Measurements from ENCODE around the gene ADCY9. TPM values are rescaled to one million over a fixed set of nuclear protein-coding genes. Genes with fewer than 3 reads are reported as not detected.

Gene ADCY9
- total and polyA plus RNA-seq, 2 donors from 2014 or later = 6.8 to 23.7 TPM

- Histone ChIP-seq H3K9me3 (ENCODE audit: control insufficient read depth in 2 of 3, insufficient read depth in 1 of 3, low read length in 3 of 3) (no peaks in the 10 kb centered on the region), H3K36me3 (ENCODE audit: control insufficient read depth in 2 of 3, insufficient read depth in 3 of 3, low read length in 3 of 3) (no peaks in the 10 kb centered on the region), H3K27me3 (ENCODE audit: control insufficient read depth, insufficient read depth, low read length) (no peaks in the 10 kb centered on the region), H3K4me3 (ENCODE audit: low read length in 3 of 3) (no peak overlapping the region), H3K4me1 (ENCODE audit: control insufficient read depth in 2 of 3, insufficient read depth in 2 of 3, low read depth in 1 of 3, low read length in 3 of 3) (no peaks in the 10 kb centered on the region), H3K27ac (ENCODE audit: low read depth in 2 of 2, low read length in 2 of 2) (no peak overlapping the region), H3K9ac (ENCODE audit: low read length in 3 of 3) (no peak overlapping the region)
- intact Hi-C loops (cut with DNase I) = no loop called here
- FAIRE-seq (no peak), DNase-seq (no peak)
- TF ChIP-seq CTCF (IDR thresholded peaks at IDR 0.05; ENCODE audit: borderline replicate concordance, extremely low read depth, insufficient read depth) = no peak
Measured at GRCh38 chr16:4062212-4062802, 53.9 kb downstream of the ADCY9 start.

- no peaks in the 10 kb centered on the region for H3K36me3 ChIP-seq (ENCODE audit: control insufficient read depth in 2 of 3, insufficient read depth in 3 of 3, low read length in 3 of 3)
- no peak overlapping the region for H3K27ac ChIP-seq (ENCODE audit: low read depth in 2 of 2, low read length in 2 of 2)
- H3K9me3 ChIP-seq (ENCODE audit: control insufficient read depth in 2 of 3, insufficient read depth in 1 of 3, low read length in 3 of 3) = no peaks in the 10 kb centered on the region
- no peak overlapping the region for H3K9ac ChIP-seq (ENCODE audit: low read length in 3 of 3)
- H3K4me1 ChIP-seq (ENCODE audit: control insufficient read depth in 2 of 3, insufficient read depth in 2 of 3, low read depth in 1 of 3, low read length in 3 of 3) = no peaks in the 10 kb centered on the region
- intact Hi-C loops (cut with DNase I) = no loop called here
- no peak for DNase-seq
- H3K4me3 ChIP-seq (ENCODE audit: low read length in 3 of 3) = no peak overlapping the region
- no peaks in the 10 kb centered on the region for H3K27me3 ChIP-seq (ENCODE audit: control insufficient read depth, insufficient read depth, low read length)
- TF ChIP-seq CTCF (IDR thresholded peaks at IDR 0.05; ENCODE audit: borderline replicate concordance, extremely low read depth, insufficient read depth) = no peak
- FAIRE-seq = no peak
Measured at GRCh38 chr16:4060823-4061222, 55.4 kb downstream of the ADCY9 start.

- no peak for FAIRE-seq
- no peak for DNase-seq
- no peak overlapping the region for H3K4me3 ChIP-seq (ENCODE audit: low read length in 3 of 3)
- peak overlapping the region; percentile 13 to 29 for H3K27ac ChIP-seq (ENCODE audit: low read depth in 2 of 2, low read length in 2 of 2)
- no peaks in the 10 kb centered on the region for H3K9me3 ChIP-seq (ENCODE audit: control insufficient read depth in 2 of 3, insufficient read depth in 1 of 3, low read length in 3 of 3)
- H3K27me3 ChIP-seq (ENCODE audit: control insufficient read depth, insufficient read depth, low read length) = no peaks in the 10 kb centered on the region
- no peaks in the 10 kb centered on the region for H3K4me1 ChIP-seq (ENCODE audit: control insufficient read depth in 2 of 3, insufficient read depth in 2 of 3, low read depth in 1 of 3, low read length in 3 of 3)
- H3K9ac ChIP-seq (ENCODE audit: low read length in 3 of 3) = no peak overlapping the region
- TF ChIP-seq CTCF (IDR thresholded peaks at IDR 0.05; ENCODE audit: borderline replicate concordance, extremely low read depth, insufficient read depth) = no peak
- intact Hi-C loops (cut with DNase I) = no loop called here
- no peaks in the 10 kb centered on the region for H3K36me3 ChIP-seq (ENCODE audit: control insufficient read depth in 2 of 3, insufficient read depth in 3 of 3, low read length in 3 of 3)
Measured at GRCh38 chr16:4060009-4060408, 56.2 kb downstream of the ADCY9 start.

- Histone ChIP-seq H3K4me3 (ENCODE audit: low read length in 3 of 3) (no peak overlapping the region), H3K27me3 (ENCODE audit: control insufficient read depth, insufficient read depth, low read length) (no peaks in the 10 kb centered on the region), H3K9ac (ENCODE audit: low read length in 3 of 3) (no peak overlapping the region), H3K4me1 (ENCODE audit: control insufficient read depth in 2 of 3, insufficient read depth in 2 of 3, low read depth in 1 of 3, low read length in 3 of 3) (peaks cover 0 to under 1% (median 0%) of the 10 kb centered on the region in 3 donors), H3K9me3 (ENCODE audit: control insufficient read depth in 2 of 3, insufficient read depth in 1 of 3, low read length in 3 of 3) (no peaks in the 10 kb centered on the region), H3K36me3 (ENCODE audit: control insufficient read depth in 2 of 3, insufficient read depth in 3 of 3, low read length in 3 of 3) (no peaks in the 10 kb centered on the region), H3K27ac (ENCODE audit: low read depth in 2 of 2, low read length in 2 of 2) (no peak overlapping the region)
- DNase-seq = peak in 3 of 5 donors; percentile 31 to 58 (median 43)
- intact Hi-C loops (cut with DNase I) = no loop called here
- no peak for FAIRE-seq
- TF ChIP-seq CTCF (IDR thresholded peaks at IDR 0.05; ENCODE audit: borderline replicate concordance, extremely low read depth, insufficient read depth) = no peak
Measured at GRCh38 chr16:4058386-4058785, 57.9 kb downstream of the ADCY9 start.

All from kidney (tissue), 14 donors.